Measurements from ENCODE around the gene ZNF730. TPM values are rescaled to one million over a fixed set of nuclear protein-coding genes. Genes with fewer than 3 reads are reported as not detected.

ZNF730 gene
- polyA plus RNA-seq, 1 experiment: 0.63 TPM

GRCh38 chr19:23093832-23094231 is 23.0 kb upstream of the ZNF730 start:
- H3K27ac ChIP-seq (ENCODE audit: low read depth, low read length): no peak overlapping the region
- H3K27me3 ChIP-seq (ENCODE audit: control insufficient read depth, insufficient read depth, low read length): no peaks in the 10 kb centered on the region
- POLR2A ChIA-PET: no interaction called here
- peaks cover 23% of the 10 kb centered on the region for H3K9me3 ChIP-seq (ENCODE audit: control insufficient read depth, insufficient read depth, low read length)
- no peak overlapping the region for H3K4me3 ChIP-seq (ENCODE audit: low read depth, low read length)
- CTCF ChIA-PET: no interaction called here
- no peak for DNase-seq (ENCODE audit: low read depth, low spot score)
- TF ChIP-seq CTCF (IDR thresholded peaks at IDR 0.05; ENCODE audit: low read depth, low read length): no peak

GRCh38 chr19:23095418-23095817 is 21.4 kb upstream of the ZNF730 start:
- Histone ChIP-seq H3K9me3 (ENCODE audit: control insufficient read depth, insufficient read depth, low read length) (peaks cover 20% of the 10 kb centered on the region), H3K27ac (ENCODE audit: low read depth, low read length) (no peak overlapping the region), H3K4me3 (ENCODE audit: low read depth, low read length) (no peak overlapping the region), H3K27me3 (ENCODE audit: control insufficient read depth, insufficient read depth, low read length) (no peaks in the 10 kb centered on the region)
- POLR2A ChIA-PET: no interaction called here
- CTCF ChIA-PET: no interaction called here
- DNase-seq (ENCODE audit: low read depth, low spot score): no peak
- TF ChIP-seq CTCF (IDR thresholded peaks at IDR 0.05; ENCODE audit: low read depth, low read length): no peak

GRCh38 chr19:23098286-23098685 is 18.5 kb upstream of the ZNF730 start:
- no peak for TF ChIP-seq CTCF (IDR thresholded peaks at IDR 0.05; ENCODE audit: low read depth, low read length)
- ChIA-PET POLR2A (no interaction called here), CTCF (no interaction called here)

GRCh38 chr19:23098988-23099387 is 17.8 kb upstream of the ZNF730 start:
- ChIA-PET CTCF (no interaction called here), POLR2A (no interaction called here)
- Histone ChIP-seq H3K9me3 (ENCODE audit: control insufficient read depth, insufficient read depth, low read length) (no peaks in the 10 kb centered on the region), H3K27me3 (ENCODE audit: control insufficient read depth, insufficient read depth, low read length) (no peaks in the 10 kb centered on the region), H3K27ac (ENCODE audit: low read depth, low read length) (no peak overlapping the region), H3K4me3 (ENCODE audit: low read depth, low read length) (no peak overlapping the region)
- no peak for DNase-seq (ENCODE audit: low read depth, low spot score)
- TF ChIP-seq CTCF (IDR thresholded peaks at IDR 0.05; ENCODE audit: low read depth, low read length): no peak

More at GRCh38 chr19:23098286-23098685, 18.5 kb upstream of the ZNF730 start:
- no peaks in the 10 kb centered on the region for H3K27me3 ChIP-seq (ENCODE audit: control insufficient read depth, insufficient read depth, low read length)
- no peak overlapping the region for H3K27ac ChIP-seq (ENCODE audit: low read depth, low read length)
- H3K4me3 ChIP-seq (ENCODE audit: low read depth, low read length): no peak overlapping the region
- no peak for DNase-seq (ENCODE audit: low read depth, low spot score)
- H3K9me3 ChIP-seq (ENCODE audit: control insufficient read depth, insufficient read depth, low read length): peaks cover 7% of the 10 kb centered on the region

GRCh38 chr19:23099966-23100365 is 16.9 kb upstream of the ZNF730 start:
- Histone ChIP-seq H3K9me3 (ENCODE audit: control insufficient read depth, insufficient read depth, low read length) (no peaks in the 10 kb centered on the region), H3K27ac (ENCODE audit: low read depth, low read length) (no peak overlapping the region), H3K4me3 (ENCODE audit: low read depth, low read length) (no peak overlapping the region), H3K27me3 (ENCODE audit: control insufficient read depth, insufficient read depth, low read length) (no peaks in the 10 kb centered on the region)
- no peak for DNase-seq (ENCODE audit: low read depth, low spot score)
- CTCF ChIA-PET: no interaction called here
- POLR2A ChIA-PET: no interaction called here
- no peak for TF ChIP-seq CTCF (IDR thresholded peaks at IDR 0.05; ENCODE audit: low read depth, low read length)
